ENCODE measurements around the gene CXorf38.
A peak's percentile ranks its signal among the peaks of the same experiment; 100 is the strongest.
"Not testable (repeated sequence)": the region's sequence is repeated elsewhere in the genome, so short reads cannot be mapped to it uniquely, and the experiment has no call there.

The CXorf38 gene

GRCh38 chrX:40628506-40628905, 18.9 kb downstream of the CXorf38 start:
- DNase-seq (ENCODE audit: low read depth in 2 of 2) = no peak

GRCh38 chrX:40625294-40625693, 22.1 kb downstream of the CXorf38 start:
- no peak for DNase-seq (ENCODE audit: low read depth in 2 of 2)

DNA sequence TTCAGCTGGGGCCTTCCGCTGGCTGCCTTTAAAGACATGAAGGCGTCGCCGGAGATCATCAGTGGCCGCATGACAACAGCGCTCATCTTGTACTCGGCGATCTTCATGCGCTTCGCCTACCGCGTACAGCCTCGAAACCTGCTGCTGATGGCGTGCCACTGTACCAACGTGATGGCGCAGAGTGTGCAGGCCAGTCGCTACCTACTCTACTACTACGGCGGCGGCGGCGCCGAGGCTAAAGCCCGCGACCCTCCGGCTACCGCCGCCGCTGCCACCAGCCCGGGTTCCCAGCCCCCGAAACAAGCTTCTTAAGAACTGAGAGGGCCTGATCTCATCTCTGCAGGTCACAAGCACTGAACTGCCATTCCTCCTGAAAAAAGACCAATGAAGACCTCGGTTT, 23.7 kb downstream of the CXorf38 start:
- no peak for DNase-seq (ENCODE audit: low read depth in 2 of 2)

DNA sequence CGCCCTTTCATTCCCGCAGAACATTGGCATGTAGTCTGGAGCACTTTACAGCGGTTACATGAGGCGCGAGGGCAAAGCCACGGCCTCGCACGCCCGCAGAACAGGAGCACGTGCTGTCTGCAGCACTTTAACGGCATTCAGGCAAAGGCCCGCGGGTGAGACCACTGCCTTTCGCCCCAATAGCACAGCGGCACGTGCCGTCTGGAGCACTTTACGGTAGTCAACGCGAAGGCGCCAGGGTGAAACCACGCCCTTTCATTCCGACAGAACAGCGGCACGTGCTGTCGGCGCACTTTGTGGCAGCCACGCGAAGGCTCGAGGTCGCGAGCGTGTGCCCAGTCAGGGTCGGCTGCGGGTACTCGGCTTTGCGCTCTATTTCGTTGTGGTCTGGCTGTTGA, 24.2 kb downstream of the CXorf38 start, which contains the start of gene MPC1L:
Gene MPC1L, plus strand, starts transcription at position 290 of the 398 bp plus-strand sequence. CDS start 138 bp downstream, outside the sequence.
- no peak for DNase-seq (ENCODE audit: low read depth in 2 of 2)

DNA sequence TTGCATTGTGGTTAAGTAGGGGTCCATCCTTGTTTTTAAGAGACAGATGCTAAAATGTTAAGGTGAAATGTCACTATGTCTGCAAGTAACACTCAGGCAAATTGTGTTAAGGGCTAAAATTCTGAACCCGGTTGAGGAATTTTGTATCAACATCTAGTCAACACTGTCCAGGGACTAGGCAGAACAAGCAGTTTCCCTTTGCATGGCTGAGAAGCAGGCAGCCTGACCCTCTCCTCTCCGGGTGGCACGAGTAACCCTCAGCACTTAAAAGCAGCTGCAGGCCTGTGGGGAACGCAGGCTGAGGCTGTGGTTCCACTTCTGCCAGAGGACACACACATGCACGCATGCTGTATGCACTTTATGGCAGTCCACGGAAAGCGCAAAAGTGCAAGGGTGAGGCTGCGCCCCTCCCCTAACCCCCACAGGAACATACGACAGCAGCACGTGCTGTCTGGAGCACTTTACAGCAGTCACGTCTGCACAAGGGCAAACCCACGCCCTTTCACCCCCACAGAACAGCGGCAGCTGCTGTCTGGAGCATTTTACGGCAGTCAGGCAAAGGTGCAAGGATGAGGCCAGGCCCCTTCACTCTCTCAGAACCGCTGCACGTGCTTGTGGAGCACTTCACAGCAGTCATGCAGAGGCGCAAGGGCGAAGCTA, 24.8 kb downstream of the CXorf38 start:
- DNase-seq (ENCODE audit: low read depth in 2 of 2) = no peak

- no peak for DNase-seq (ENCODE audit: low read depth in 2 of 2)
Observed at GRCh38 chrX:40617566-40617965, 29.8 kb downstream of the CXorf38 start.

GRCh38 chrX:40615976-40616375, 31.4 kb downstream of the CXorf38 start:
- no peak for DNase-seq (ENCODE audit: low read depth in 2 of 2)

GRCh38 chrX:40612511-40612910, 34.9 kb downstream of the CXorf38 start:
- no peak for DNase-seq (ENCODE audit: low read depth in 2 of 2)

DNA sequence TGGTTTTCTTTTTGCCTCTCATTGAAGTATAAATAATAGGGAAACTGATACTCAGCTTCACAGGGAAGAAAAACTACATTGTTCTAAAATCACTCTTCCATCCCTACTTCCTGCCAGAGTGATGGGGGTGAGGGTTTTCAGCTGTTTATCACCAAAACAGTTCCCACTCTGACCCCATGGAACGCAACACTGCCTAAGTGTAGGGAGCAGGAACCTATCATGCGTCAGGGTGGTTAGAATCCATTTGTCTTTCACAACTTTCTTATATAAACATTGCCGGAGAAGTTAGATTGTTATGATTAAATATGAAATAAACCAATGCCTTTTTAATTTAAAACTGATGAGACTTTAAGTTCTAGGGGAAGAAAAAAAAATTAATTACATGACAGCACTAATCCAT, 40.0 kb downstream of the CXorf38 start:
- no peak for DNase-seq (ENCODE audit: low read depth in 2 of 2)

DNA sequence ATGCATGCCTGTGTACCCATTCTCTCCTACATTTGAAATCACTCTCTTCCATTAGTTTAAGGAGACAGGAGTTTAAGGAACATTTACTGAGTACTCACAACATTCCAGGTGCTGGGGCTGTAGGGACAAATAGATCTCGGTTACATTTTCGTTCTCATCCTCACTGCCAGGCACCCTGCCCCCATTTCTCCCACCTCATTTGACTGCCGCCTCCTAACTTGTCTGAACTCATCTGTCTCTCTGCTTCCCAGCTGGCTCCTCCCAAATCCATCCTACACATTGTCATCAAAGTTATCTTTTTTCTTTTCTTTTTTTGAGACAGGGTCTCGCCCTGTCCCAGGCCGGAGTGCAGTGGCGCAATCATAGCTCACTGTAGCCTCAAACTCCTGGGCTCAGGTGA, 43.9 kb downstream of the CXorf38 start:
- no peak for DNase-seq (ENCODE audit: low read depth in 2 of 2)

GRCh38 chrX:40589616-40590321, 57.6 kb downstream of the CXorf38 start:
- not testable (repeated sequence) for DNase-seq (ENCODE audit: low read depth in 2 of 2)

DNA sequence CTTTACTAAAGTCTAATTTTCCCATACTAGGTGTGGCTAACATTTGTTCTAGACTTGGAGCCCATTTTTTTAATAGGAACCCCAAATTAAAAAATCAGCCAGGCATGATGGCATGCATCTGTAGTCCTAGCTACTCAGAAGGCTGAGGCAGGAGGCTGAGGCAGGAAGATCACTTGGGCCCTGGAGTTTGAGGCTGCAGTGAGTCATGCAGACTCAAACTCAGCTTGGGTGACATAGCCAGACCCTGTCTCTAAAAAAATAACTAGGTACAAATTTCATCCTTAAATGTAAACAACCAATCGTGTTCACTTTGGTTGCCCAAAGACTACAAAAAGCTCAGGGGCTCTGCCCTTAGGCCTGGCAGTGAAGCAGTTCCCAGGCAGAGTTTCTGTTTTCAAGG, 59.7 kb downstream of the CXorf38 start:
- not testable (repeated sequence) for DNase-seq (ENCODE audit: low read depth in 2 of 2)

DNA sequence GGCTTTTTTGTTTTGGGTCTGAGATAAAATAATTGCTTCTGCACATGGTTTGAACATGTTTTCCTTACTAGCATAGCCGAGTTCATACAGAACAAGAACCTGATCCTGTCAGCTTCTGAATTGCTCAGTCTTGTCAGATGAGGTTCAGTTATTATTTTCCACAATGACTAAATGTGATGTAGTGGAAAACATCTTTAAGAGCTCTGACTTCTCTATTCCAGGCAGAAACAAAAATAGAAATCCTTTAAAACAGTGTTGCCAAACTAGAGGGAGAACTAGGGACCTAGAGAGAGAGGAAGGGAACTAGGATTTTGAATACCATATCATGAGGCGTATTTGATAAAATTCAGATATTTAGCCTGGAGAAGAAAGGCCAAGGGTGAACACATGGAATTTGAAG, 64.5 kb downstream of the CXorf38 start:
- DNase-seq (ENCODE audit: low read depth in 2 of 2) = no peak

GRCh38 chrX:40582178-40582577, 65.2 kb downstream of the CXorf38 start:
- DNase-seq (ENCODE audit: low read depth in 2 of 2) = not testable (repeated sequence)

- no peak for DNase-seq (ENCODE audit: low read depth in 2 of 2)
Observed at GRCh38 chrX:40581336-40581920, 65.9 kb downstream of the CXorf38 start.

GRCh38 chrX:40580537-40581335, 66.6 kb downstream of the CXorf38 start, which contains the start of gene ATP6AP2:
Gene ATP6AP2 (plus strand): TSS chrX:40580970. CDS start chrX:40581066, 96 bp downstream.
- peak; percentile 79 to 85 for DNase-seq (ENCODE audit: low read depth in 2 of 2)

DNA sequence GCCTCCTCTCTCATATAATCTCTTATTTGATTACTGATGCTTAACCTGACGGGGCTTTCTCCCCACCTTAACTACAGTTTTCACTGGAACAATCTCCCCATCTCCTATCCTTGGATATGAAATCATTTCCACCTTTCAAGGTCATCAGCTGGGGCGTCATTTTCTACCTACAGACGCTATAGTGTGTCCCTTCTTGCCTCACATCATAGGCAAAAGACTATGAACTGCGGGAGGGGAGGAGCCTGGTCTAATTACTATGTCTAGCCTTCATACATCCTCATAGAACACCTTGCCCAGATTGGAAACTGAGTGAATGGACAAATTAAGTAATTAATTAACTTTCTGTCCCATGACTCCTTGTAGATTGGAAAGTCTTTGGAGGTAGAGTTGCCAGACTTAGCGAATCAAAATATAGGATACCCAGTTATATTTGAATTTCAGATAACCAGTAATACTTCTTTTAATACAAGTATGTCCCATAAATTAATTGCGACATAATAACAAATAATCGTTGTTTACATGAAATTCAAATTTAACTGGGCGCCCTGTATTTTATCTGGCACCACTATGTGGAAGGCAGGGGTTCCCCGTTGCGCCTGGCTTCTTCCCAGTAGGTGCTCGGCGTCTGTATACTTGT, 67.3 kb downstream of the CXorf38 start:
- DNase-seq (ENCODE audit: low read depth in 2 of 2) = no peak

DNA sequence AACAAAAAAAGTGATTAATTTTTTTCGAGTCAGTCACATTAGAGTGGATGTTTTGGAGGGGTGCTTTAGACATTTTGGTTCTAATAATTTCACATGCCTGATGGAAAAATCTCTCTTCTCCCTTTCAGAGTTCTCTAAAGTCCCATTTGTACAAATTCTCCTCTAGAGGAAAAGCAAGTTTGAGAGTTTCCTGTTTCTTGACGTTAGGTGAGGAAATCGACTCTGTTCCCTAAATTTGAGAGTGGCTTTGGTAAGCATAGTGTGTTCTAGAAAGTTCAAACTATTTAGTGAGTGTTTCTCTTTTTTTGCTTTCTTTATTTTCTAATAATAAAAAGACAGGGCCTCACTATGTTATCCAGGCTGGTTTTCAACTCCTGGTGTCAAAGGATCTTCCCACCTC, 68.2 kb downstream of the CXorf38 start:
- DNase-seq (ENCODE audit: low read depth in 2 of 2) = no peak

GRCh38 chrX:40578039-40578695, 69.2 kb downstream of the CXorf38 start:
- DNase-seq (ENCODE audit: low read depth in 2 of 2) = no peak
